ENCODE results near the gene CXCR5. TPM values are rescaled to one million over a fixed set of nuclear protein-coding genes. Genes with fewer than 3 reads are reported as not detected.

Gene CXCR5
- total RNA-seq, 1 donor from 2014 or later: 0.20 TPM

DNA sequence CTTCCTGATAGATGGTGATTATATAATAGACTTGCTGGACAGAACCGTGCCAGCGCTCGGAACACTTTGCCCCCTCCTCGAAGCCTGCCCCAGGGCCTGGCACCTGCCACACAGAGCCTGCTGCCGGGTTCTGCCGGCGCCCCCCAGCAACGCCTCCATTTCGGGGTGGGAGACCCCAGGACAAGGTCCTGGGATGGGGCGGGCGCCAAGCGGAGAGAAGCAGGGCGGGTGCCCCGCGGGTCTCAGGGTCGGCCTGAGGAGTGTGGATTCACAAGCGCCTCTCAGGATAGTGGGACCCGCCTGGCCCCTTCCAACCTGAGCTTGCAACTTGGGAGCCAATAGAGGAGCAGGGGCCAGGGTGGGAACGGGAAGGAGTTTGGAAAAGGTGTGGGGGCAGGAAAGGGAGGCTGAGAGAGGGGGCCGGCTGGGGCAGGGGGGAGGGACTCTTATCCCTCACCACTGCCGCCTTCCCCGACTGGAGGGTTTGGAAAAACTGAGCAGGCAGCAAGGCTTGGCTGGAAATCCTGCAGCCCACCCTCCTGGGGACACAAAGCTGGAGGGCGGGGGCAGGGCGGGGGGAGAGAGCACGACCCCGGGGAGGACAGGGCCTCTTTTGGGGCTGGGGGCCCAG, 45.3 kb downstream of the CXCR5 start:
- peak; percentile 1 for ATAC-seq

DNA sequence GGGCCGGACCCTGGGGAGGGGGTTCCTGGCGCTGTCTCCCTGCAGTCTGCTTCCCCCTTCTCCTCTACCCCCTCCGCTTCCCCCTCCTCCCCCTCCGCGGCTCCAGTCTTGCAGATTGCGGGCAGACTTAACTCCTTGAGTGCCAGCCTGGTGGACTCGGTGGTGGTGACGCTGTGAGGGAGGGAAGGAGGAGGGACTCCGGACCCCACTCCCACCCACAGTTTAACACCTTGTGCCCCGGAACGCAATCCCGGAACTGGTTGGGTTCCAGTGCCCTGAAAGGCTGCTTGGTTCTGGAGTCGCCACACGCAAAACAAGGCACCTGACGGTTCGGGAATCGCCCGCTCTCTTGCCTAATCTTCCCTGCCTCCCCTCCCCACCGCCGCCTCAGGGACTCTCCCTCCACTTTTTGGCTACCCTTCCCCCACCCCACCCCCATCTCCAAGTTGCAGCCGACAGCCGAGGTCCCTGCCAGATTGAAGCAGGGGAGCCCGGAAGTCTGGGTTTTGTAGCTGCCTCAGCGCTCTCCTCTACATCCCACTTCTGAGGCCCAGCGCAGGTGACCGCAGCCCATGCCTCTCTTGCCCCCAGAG, 45.9 kb downstream of the CXCR5 start:
- ATAC-seq: peak; percentile 40

DNA sequence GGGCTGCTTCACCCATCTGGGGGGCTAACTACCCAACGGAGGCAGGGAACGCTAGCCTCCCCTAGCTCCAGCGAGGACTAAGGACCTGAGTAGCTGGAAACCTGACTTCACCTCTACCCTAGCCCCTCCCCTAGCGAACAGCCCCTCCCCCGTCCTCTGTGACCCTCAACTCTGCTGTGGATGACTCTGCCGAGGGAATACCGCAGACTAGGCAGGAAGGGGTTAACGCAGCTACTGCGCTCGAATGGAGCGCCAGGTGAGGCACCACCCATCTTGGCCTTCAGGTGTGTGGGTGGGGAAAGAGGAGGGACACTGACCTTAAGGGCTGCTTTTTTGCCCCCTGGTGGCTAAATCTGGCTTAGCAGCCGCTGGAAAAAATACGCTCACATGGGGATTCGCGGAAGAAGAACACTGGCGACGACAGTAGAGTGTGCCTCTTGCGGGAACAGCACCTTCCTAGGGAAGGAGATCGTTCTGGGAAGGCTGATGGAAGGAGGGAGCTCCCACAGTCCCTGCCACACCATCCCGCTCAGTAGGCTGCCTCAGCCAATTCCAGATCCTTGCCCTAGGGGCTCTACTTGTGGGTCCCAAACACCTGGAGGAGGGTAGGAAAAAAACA, 46.5 kb downstream of the CXCR5 start:
- peak; percentile 75 for ATAC-seq

DNA sequence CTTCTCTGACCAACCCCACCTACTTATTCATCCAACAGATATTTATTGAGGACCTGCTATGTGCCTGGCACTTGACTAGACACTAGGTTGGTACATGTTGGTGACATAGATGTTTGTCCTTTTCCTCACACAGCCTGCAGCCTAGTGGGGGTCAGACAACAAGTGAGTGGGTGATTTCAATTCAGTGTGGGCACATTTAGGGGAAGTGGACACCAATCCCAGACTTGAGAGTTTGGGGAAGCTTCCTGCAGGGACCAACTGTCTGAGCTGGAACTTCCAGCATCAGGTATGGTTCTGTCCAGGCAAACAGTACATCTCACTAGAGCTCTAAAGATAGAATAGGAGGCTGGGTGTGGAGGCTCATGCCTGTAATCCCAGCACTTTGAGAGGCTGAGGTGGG, 47.9 kb downstream of the CXCR5 start:
- no peak for ATAC-seq

DNA sequence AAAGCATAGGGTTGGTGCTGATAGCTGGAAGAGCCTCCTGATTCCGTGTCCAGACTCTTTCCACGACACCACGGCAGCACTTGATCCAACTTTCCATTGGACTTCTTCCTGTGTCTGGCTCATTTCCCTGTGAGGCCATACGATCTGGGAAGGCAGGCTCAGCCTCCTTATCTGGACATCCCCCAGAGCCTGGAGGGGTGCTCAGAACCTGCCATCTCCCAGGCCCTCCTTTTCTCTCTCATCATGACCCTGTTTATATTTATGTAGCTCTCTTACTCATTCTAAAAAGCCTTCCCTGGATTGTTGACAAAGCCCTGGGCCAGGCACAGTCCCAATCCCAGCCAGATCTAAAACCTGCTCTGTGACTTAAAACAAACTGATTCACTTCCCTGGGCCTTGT, 49.8 kb downstream of the CXCR5 start:
- peak; percentile 32 for ATAC-seq

DNA sequence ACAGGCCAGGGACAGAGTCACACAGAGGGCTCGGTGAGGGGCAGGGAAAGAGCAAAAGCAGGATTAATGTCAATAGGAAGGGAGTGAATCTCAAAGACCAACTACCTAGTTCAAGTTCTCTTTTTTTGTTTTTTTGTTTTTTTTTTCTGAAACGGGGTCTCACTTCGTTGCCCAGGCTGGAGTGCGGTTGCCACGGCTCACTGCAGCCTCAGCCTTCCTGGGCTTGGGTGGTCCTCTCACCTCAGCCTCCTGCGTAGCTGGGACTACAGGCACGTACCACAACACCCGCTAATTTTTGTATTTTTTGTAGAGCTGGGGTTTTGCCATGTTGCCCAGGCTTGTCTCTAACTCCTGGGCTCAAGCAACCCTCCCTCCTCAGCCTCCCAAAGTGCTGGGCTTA, 51.7 kb downstream of the CXCR5 start:
- ATAC-seq: no peak

DNA sequence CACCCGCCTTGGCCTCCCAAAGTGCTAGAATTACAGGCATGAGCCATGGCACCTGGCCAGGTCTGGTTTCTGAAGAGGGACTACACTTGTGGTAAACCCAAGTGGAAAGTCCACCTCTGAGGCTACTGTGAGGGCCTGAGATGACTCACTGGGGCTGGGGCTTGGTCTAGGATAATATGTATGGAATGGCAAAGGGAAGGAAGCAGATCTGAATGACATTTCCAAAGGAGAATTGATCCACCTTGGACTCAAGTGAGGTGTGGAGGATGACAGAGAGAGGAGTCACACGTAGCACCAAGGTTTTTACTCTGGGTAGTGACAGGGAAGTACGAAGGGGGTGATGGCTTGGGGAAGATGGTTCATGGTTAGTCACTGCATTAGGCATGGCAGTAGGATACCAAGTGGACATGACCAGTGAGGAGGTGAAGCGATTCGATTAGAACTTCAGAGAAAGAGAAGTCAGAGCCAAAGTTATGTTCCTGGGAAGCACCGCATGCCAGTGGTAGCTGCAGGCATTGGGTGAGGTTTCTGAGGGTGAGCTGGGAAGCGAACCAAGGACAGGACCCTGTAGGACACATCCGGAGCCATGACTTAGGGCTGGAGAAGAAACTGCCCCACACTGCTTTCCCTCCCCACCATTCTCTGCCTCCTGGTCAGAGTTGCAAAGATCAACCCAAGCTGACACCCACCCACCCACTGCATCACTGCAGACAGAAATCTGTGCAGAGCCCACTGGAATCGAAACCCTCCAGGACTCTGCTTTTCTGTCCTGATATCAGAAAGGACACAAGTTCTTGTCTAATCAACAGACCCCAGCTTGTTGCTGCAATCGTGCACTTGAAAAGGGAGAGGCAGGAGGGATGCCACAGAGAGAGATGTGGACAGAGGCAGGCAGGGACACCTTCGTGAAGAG, 55.1 kb downstream of the CXCR5 start:
- ATAC-seq: peak; percentile 81

DNA sequence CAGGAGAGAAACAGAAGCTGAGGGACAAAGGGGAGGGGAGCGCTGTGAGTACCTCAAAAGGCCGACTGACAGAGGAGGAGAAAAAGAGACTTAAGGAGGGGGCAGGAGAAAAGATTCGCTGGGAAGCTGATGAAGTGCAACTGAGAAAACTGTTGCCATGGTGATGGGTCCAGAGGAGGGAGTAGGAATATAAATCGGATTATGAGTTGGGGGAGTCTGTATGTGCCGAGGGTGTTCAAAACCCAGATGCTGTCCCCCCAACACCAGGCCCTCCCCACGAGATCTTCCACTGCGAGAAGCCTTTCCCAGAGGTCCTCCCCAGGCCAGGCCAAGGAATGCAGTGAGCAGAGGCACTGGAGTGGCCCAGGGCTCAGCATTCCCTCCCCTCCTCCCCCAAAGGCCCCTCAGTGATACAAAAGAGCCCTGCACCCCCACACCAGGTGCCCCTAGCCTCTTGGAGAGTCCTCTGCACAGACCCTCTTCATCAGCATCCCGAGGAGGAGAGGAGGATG, 55.8 kb downstream of the CXCR5 start:
- no peak for ATAC-seq

DNA sequence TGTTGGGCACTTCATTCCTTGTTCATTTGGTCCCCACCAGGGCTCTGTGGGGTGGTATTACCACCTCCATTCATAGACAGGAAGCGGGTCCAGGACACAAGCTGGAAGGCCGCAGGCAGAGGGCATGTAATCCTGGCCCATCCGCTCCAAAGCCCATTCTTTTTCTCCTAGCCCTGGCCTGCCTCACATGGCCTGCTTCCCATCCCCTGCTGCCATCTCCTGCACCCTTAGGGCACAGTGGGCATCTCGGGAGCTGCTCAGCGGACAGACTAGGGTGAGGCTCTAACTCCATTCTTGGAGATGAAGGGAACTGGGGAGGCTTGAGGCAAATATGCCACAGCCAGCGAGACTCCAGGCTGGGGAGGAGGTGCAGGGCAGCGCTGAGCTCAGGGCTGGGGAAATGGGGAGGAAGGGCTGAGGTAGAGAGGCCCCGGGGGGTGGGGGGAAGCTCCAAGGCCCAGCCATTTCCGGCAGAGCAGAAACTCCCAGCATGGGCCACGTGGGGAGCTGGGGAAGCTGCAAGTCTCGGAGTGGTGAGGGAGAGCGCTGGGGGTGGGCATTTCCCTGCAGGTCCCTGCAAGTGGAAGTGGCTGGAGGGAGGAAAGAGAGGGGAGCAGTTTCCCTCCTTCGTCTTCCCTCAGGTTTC, 56.4 kb downstream of the CXCR5 start:
- ATAC-seq: peak; percentile 17

DNA sequence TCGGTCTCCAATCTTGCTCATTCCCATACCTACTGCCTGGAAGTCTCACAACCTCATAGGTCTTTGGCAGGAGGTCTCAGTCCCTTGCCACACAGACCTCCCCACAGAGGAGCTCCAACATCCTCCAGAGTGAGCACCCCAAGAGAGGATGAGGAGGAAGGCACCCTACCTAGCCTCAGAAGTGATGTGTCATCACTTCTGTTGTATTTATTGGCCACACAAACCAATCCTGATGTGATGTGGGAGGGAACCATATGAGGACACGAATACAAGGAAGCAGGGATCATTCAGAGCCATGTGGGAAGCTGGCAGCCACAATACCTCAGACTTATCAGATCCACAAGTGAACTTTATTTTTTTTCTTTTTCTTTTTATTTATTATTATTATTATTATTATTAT, 63.4 kb downstream of the CXCR5 start:
- ATAC-seq: no peak

Other genes with a start within 250 kb of the CXCR5 start
- gene TREH, start 204.2 kb upstream of the CXCR5 start, total RNA-seq: 0.68 TPM
- gene DDX6, start 92.7 kb upstream of the CXCR5 start, total RNA-seq: 65.8 TPM
- gene BCL9L, start 42.0 kb downstream of the CXCR5 start, total RNA-seq: 44.6 TPM
- 0.32 TPM for gene UPK2, start 72.4 kb downstream of the CXCR5 start, total RNA-seq
- not detected for gene FOXR1, start 87.9 kb downstream of the CXCR5 start, total RNA-seq
- 11.9 TPM for gene CENATAC, start 114.2 kb downstream of the CXCR5 start, total RNA-seq
- 1,002 TPM for gene RPS25, start 134.5 kb downstream of the CXCR5 start, total RNA-seq
- gene TRAPPC4, start 134.9 kb downstream of the CXCR5 start, total RNA-seq: 42.4 TPM
- gene SLC37A4, start 147.0 kb downstream of the CXCR5 start, total RNA-seq: 7.2 TPM
- gene HYOU1, start 173.3 kb downstream of the CXCR5 start, total RNA-seq: 63.2 TPM
- 17.8 TPM for gene VPS11, start 183.9 kb downstream of the CXCR5 start, total RNA-seq
- 23.7 TPM for gene HMBS, start 201.0 kb downstream of the CXCR5 start, total RNA-seq
- gene DPAGT1, start 218.0 kb downstream of the CXCR5 start, total RNA-seq: 36.3 TPM
- 6.5 TPM for gene C2CD2L, start 223.5 kb downstream of the CXCR5 start, total RNA-seq
- gene HINFP, start 237.7 kb downstream of the CXCR5 start, total RNA-seq: 13.2 TPM

Data from esophagus mucosa (tissue), 1 donor.